Measurements from ENCODE around the gene BMS1.

- TF ChIP-seq CTCF (IDR thresholded peaks at IDR 0.05), result no peak
- TF ChIP-seq POLR2A (IDR thresholded peaks at IDR 0.05), result no peak
- TF ChIP-seq POLR2AphosphoS5 (IDR thresholded peaks at IDR 0.05), result no peak
Observed at GRCh38 chr10:42882597-42882996, 100.0 kb downstream of the BMS1 start.

All from stomach (tissue), 4 donors.